GM19043 (cell line): Measurements from ENCODE around the gene CRTC3.
"Not testable (repeated sequence)": the region's sequence is repeated elsewhere in the genome, so short reads cannot be mapped to it uniquely, and the experiment has no call there.

Experiments
- ATAC-seq: cut with Tn5 transposase; IDR thresholded peaks from one replicate; pipeline ENCODE4 v1.9.1; 2021; ENCODE audit warnings: low read depth; ENCODE audit not compliant: unreplicated experiment

The CRTC3 gene

DNA sequence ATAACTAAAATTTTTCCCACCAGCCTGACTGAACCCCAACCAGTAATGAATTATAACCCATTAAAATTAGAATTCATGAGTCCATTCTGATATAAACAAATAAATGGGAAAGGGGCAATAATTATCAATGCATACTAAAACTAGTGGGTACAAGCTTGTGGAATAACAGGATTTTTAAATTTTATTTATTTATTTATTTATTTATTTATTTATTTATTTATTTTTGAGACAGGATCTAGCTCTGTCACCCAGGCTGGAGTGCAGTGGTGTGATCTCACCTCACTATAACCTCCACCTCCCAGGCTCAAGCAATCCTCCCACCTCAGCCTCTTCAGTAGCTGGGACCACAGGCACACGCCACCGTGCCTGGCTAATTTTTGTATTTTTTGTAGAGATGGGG is 15.8 kb upstream of the CRTC3 start:
- ATAC-seq = not testable (repeated sequence)

DNA sequence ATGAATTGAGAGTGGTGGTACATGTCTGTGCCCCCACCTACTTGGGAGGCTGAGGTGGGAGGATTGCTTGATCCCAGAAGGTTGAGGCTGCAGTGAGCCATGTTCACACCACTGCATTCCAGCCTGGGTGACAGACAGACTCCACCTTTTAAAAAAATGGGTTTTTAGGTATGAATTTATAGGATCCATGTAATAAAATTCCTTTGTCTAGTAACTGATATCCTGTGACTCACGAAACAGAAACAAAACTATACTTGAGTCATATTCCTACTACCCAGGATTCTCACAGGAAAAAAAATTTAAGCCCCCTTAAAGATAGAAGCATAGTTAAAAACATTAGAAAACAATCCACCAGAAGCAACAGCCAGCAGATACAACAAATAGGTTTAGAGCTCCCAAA is 10.0 kb upstream of the CRTC3 start:
- ATAC-seq = no peak

DNA sequence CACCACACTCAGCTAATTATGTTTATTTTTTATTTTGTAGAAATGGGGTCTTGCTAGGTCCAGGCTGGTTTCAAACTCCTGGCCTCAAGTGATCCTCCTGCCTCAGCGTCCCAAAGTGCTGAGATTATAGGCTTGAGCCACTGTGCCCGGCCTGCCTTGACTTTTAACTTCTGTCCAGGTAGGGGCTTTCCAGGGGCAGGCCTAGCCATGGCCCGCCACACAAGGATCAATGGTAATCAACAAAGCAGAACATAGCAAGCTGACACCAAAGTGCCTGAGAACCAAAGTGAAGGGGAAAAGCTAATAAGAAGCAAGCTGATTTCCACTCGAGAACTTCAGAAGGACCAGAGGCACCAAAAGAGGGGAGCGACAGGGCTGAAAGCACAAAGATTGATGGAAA is 9.4 kb upstream of the CRTC3 start:
- ATAC-seq = no peak

DNA sequence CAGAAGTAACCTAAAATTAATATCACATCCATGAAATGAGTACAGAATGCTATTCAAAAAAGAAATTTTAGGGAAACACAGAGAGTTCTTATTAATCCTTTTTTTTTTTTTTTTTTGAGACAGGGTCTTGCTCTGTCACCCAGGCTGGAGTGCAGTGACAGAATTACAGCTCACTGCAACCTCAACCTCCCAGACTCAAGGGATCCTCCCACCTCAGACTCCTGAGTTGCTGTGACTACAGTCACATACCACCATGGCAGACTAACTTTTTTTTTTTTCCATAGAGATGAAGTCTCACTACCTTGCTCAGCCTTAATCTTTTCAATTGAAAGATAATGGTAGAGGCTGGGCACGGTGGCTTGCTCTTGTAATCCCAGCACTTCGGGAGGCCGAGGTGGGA is 6.3 kb upstream of the CRTC3 start:
- ATAC-seq = no peak

DNA sequence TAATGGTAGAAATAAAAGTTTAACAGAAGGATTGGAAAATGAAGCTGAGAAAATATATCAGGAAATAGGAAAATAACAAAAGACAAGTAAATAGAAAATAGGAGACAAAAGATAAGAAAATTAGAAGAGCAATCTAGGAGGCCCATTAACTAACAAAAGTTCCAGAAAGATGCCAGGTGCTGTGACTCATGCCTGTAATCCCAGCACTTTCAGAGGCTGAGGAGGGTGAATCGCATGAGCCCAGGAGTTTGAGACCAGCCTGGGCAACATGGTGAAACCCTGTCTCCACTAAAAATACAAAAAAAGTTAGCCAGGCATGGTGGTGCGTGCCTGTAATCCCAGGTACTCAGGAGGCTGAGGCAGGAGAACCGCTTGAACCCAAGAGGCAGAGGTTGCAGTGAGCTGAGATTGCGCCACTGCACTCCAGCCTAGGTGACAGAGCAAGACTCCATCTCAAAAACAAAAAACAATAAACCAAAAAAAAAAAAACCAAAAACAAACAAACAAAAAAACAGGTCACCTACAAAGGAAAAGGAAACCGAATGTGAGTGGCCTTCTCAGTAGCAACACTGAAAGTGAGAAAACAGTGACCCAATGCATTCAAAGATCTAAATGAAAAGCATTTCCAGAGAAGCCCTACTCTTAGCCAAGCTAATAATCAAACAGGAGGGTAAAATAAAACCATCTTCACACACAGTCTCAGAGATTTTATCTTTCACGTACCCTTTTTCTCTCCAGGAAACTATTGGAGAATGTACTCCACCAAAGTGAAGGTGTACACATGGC is 5.5 kb upstream of the CRTC3 start:
- peak; percentile 81 for ATAC-seq

DNA sequence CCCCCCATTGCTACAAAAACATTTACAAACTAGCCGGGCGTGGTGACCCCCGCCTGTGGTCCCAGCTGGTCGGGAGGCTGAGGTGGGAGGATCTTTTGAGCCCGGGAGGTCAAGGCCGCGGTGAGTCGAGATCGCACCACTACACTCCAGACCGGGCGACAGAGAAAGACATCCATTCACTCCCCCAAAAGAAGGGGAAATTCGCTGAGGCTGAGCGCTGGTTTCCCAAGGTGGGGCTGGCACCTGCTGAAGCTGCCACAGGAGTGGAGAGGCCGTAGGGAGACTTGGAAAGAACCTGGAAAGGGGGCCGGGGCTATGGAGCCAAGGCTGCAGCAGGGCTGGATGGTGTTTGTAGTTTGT is 732 bp upstream of the CRTC3 start:
- ATAC-seq = no peak

DNA sequence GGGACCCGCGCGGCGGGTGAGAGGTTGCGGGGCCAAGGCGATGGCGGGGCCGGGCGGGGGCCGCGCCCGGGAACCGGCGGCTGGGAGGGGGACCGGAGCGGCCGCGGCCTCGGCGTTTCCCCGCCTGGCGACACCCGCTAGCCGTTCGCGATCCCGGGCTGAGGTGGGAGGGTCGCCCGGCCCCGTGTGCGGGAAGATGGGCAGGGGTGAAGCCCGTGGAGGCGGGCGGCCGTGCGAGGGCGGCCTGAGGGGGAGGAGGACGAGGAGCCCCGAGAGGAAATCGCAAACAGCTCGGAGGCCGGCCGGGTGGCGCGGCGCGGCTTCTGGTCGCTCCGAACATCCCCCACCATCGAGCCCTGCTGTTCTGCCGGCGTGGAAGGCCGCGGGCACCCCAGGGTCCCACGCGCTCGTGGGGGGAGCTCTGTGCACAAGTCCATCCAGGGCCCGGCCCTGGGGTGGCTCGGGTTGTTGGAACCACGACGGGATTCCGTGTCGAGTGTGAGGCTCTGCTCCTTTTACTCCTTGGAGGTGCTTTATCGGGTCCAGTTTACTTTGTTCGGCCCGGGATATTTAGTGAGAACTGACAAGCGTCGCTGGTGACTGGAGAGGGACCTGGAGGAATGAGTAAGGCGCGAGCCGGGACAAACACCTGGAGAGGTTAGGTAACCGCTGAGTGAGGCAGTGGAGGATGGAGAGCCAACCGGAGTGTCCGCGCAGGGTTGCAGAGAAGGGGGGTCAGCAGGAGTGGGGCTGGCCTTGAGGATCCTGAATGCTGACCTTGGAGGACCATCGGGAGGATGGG is 728 bp downstream of the CRTC3 start:
- ATAC-seq = peak; percentile 24

DNA sequence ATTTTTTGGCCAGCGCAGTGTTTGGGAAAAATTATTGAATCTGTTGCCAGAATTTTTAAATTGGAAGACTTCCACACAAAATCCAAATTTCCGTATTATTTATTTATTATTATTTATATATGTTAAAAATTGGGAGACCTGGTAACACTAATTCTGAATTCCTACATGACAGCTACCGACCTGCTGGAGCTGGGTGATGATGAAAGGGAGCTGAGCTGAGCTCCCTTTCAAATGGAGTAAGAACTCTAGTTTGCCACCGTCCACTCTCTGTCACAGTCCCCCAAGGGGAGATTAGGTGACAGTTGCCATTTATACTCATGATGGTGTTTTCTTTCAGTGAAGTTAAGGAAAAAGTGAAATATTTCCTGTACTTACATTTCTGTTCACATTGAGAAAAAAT is 1.4 kb downstream of the CRTC3 start:
- no peak for ATAC-seq

DNA sequence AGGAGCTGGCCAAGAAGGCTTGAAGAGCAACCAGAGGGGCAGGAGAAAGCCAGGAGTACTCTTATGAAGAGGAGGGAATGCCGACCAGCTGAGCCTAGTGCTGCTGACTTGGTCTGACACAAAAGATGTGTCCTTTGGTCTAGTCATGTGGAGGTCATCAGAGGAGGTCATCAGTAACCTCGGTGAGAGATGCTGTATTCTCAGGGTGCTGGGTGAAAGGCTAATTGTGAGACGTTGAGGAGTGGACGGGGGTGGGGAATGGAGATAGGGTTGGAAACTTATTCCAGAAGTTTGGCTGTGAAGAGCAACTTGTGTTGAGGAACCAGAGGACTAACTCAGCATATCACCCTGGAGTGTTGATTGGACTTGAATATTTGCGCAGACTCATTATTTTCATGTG is 5.5 kb downstream of the CRTC3 start:
- ATAC-seq = no peak

DNA sequence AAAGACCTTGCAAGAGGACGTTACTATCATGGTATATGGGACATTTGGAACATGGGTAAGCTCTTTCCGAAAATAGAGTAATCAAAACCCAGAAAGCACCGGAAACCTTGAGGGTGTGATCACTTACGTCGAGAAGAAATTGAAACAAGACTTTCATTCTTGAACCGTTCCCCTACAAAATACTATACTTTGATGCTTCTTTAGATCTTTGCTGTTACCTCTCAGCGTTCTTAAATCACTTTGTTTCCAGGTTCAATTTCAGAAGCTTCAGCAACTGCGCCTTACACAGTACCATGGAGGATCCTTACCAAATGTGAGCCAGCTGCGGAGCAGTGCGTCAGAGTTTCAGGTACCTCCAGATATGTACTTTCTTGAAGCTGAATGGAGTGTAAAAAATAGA is 10.1 kb downstream of the CRTC3 start:
- ATAC-seq = no peak

DNA sequence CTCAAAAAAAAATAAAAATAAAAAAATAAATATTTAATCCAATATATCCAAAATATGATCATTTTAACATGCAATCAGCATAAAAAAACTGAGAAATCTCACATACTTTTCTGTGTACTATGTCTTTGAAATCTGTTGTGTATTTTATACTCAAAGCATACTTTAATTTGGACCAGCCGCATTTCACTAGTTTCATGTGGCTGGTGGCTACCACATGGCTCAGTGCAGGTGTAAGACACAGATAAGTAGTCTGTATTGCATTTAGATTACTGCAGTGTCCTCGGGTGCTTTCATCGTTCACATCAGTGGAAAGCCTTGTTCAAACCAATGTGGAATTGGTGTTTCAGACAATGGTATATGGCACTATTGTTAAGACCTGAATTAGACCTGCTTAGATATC is 11.0 kb downstream of the CRTC3 start:
- ATAC-seq = no peak

DNA sequence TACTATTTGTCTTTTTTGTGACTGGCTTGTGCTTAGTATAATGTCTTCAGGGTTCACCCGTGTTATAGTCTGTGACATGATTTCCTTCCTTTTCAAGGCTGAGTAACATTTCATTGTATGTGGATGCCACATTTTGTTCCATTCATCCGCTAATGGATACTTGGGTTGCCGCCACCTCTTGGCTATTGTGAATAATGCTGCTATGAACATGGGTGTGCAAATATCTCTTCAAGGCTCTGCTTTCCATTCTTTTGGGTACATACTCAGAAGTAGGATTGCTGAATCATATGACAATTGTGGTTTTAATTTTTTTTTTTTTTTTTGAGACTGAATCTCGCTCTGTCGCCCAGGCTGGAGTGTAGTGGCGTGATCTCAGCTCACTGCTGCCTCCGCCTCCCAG is 15.4 kb downstream of the CRTC3 start:
- ATAC-seq = no peak

DNA sequence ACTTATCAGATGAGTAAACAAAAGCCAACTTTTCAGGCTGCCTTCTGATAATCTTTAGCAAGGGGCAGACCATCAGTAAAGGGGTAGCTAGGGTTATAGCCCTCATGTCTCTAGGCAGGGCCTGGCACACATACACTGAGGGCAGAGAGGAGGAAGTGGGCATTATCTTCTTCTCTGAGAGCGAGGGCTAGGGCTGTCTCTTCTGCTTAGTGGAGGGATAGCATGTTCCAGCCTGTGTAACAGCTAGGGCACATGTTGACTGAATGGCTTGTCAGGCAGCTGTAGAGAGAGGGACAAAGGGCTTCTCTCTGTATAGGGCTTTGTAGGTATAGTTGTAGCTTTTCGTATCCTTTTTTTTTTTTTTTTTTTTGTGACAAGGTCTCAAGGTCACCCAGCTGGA is 17.8 kb downstream of the CRTC3 start:
- ATAC-seq = no peak

DNA sequence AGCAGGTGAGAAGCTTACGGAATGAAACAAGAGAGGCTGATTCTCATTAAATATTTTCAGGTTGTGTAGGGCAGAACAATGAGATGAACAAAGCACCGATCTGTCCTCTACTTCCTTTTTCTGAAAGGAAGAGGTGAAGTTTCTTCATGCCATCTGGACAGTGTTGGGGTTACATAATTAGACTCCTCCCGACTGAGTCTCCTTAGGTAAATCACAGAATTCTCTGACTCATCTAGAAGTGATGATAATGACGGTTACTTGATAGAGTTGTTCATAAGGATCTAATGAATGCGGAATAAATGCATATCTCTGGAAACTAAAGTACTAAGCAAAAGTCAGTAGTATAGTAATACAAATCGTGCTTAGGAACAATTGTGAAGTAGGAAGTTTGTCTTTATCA is 21.2 kb downstream of the CRTC3 start:
- no peak for ATAC-seq

DNA sequence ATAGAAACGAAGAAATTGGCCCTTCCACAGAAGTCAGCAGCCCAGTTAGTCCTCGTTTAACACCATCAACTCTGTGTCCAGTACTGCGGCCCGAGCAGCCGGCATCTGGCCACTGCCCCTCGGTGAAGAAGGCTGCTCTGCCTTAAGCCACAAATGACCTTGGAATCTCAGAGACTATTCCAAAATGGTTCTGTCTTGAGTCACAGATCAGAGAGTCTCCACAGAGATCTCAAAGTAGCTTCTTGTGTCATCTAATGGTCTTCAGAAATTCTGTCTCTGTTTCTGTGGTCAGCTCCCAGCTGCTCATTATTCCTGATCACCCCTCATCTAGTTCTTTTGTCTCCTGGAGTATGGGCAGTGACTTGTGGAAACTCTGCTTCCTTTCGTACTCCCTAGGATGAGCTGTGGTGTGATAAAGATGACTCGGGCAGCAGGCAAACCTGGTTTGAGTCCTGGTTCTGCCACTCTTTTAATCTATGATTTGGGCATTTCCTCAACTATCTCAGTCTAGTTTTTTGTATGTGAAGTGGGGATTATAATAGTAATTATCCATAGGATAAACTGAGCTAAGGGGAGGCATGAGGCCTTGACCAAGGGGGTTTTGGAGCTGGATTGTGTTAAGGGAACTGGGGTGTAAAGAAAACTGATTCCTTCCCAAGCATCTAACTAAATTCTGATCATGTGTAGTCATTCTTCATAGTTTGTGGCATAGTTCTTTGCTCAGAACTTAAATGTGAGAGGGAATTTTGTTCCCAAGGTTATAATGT is 22.6 kb downstream of the CRTC3 start:
- no peak for ATAC-seq

DNA sequence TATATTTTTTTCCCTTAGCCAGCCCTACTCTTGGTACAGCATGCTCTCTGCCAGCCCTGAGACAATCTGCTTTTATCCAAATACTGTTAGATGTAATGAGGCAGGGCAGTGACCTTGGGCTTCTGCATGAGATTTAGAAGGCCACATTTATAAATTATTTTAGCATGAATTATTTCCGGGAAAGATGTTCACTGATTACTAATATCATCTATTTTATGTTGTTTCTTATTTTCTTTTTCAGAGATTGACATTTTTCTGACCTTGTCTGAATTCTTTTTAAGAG is 23.1 kb downstream of the CRTC3 start:
- no peak for ATAC-seq

DNA sequence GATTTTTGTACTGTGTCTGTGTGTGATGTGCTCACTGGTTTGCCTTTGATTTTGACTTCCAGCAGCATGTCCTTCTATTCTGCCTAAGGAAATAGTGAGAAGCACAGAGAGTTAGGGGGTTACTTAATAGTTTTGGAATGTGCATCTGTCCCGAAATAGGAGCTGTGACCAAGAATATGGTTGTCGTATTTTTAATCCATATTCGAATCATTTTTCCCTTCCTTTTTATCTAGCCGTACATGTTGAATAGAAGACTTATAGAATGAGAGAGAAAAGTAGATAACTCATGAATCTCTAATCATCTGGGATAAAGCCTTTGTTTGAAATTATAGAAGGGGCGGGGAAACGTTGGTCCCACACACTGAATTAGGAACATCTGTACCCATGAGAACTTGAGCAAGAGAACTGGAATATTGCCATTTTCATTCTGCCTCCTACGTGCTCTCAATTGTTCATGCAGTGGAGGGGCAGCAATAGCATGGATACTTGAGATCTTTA is 23.6 kb downstream of the CRTC3 start:
- ATAC-seq = no peak

DNA sequence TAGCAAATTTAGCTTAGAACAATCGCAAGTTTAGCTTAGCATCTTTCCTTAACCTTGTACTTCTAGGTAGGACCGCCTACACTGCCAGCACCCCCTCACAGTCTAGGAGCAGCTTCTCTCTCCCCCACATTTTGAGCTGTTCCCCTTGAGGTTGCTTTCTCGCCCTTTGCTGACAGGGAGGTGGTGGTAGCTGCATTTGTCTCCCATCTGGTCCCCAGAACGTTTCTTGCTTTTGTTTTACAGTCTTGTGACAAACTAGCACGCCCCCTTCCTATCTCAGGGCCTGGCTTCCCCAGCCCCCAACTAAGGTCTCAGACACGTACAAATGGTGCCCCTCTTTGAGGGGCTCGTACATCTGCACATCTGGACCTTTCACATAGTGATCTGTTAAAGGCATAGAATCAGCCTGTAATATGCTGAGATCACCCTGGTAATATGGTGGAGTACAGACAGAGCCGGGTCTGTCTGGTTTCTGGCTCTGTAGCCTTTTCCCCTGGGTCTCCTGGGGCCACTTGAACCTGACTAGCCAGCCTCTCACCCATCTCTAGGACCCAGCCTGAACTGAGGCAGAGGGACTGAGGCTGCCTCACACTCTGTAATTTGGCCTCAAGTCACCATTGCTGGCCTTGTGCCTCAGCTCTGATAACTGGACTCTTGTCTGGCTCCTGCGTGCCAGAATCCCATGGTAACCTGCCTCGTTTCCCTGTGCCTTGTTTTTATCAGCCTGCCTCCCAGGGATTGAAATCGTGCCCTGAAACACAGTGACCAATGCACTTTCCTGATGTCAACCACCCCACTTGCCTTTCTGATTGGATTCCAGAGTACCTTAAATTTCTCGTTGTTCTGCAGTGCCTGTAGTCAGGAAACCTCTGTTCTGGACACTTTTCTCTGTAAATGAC is 27.7 kb downstream of the CRTC3 start:
- no peak for ATAC-seq

DNA sequence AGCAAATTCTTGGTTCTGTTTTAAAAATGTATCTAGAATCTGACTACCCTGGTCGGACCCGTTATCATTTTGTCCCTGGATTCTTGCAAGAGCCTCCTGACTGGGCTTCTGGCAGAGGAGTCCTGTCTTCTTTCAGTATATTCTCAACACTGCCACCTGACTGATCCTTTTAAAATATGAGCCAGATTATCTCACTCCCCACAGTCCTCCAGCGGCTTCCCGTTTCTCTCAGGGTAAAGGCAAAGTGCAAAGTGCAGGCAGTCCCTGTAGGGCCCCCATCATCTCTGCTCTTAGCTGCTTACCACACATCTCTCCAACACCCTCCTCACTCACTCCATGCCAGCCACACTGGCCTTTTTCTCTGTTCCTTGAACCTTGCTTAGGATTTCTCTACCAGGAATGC is 28.4 kb downstream of the CRTC3 start:
- ATAC-seq = no peak

DNA sequence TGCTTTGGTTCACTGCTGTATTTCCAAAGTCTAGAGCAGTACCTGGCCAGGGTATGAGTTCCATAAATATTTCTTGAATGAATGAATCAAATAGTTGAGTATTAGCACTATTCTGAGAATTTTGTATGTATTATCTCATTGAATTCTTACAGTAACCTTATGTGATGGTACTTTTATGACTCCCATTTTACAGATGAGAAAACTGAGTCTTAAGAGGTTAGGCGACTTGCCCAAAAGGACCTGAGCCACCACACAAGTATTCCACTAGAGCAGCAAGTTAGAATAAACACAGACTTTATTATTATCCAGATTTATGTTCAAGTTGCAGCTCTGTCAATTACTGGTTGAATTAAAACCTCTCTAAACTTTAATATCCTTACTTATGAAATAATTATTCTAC is 29.4 kb downstream of the CRTC3 start:
- no peak for ATAC-seq
